Umbilical cord (tissue), 2 donors: ENCODE measurements around the gene KIAA1958. TPM values are rescaled to one million over a fixed set of nuclear protein-coding genes. Genes with fewer than 3 reads are reported as not detected.

Source experiments
- DNase-seq: peaks from one replicate; pipeline ENCODE4 v3.0.0-alpha.2; 2015; ENCODE audit warnings: low spot score
- total RNA-seq: library from RNA; depleted of rRNA; stranded (reverse); fragments of >200 nt; gene quantifications from one replicate; pipeline ENCODE4 v1.2.3, GENCODE V29; 2014; ENCODE audit warnings: low replicate concordance; ENCODE audit not compliant: insufficient read depth

KIAA1958 gene
- total RNA-seq, 1 donor from 2014 or later, result 2.6 TPM

- no peak for DNase-seq
Observed at GRCh38 chr9:112529316-112529715, 42.7 kb downstream of the KIAA1958 start.

- no peak for DNase-seq
Observed at GRCh38 chr9:112530751-112531205, 44.2 kb downstream of the KIAA1958 start.

DNA sequence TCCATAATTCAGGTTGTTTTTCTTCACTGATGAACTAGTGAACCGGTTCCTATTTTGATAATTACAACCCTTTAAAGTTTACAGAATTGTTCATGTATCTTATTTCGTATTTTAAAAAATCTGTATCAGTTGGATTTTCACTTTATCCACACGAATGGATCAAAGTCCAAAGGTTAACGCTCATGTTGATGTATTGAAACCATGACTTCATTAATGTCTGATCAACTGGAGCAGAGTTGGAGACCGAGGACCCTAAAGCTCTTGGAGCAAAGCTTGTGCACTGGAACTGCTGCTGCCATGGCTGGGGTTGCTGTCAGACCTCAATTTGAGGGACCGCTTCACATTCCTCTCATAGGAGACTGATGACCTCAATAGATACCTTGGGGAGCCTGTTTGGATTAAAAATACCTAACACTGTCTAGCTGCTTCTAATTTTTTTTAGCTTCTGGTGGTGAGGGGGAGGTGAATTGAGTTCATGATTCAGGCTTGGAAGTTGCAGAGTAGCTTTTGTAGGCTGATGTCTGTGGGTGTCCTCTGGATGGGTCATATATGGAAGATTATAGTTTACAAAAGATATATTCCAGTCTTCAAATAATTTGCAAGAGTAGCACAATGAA is 45.1 kb downstream of the KIAA1958 start:
- DNase-seq, result no peak

DNA sequence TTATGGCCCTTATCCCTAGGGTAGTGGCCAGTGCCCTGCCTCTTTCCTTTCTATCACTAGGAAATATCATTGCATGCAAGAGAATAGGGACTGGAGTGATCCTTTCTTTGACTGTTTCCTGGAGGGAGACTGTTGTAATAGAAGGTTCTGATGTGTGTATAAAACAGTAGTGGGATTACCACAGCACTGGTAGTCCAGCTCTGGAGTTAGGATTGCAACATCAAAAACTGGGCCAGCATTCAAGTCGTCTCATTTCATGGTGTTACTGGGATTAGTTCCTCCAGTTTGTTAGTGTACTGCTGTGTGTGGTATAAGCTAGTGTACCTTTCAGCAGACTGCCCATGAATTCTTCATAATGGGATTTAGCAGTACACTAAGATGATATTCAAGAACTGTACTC is 45.8 kb downstream of the KIAA1958 start:
- peak; percentile 32 for DNase-seq

- DNase-seq, result no peak
Observed at GRCh38 chr9:112533660-112534059, 47.0 kb downstream of the KIAA1958 start.

GRCh38 chr9:112535301-112535700 is 48.7 kb downstream of the KIAA1958 start:
- peak; percentile 54 for DNase-seq

DNA sequence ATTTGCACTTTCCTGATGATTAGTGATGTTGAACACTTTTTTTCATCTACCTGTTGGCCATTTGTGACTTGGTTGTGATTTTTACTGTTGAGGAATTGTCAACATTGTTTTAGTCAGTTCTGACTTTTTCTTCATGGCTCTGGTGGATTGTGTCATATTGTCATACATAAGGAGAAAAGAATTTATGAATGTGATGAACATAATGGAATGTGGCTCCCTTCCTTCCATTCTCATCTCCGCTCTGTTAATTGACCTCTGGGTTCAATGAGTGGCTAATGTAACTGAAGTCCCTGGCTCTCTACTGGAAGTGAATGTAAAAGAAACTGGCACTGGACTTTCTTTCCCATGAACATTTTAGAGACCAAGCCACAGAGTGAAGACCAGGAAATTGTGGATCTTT is 49.2 kb downstream of the KIAA1958 start:
- no peak for DNase-seq

DNA sequence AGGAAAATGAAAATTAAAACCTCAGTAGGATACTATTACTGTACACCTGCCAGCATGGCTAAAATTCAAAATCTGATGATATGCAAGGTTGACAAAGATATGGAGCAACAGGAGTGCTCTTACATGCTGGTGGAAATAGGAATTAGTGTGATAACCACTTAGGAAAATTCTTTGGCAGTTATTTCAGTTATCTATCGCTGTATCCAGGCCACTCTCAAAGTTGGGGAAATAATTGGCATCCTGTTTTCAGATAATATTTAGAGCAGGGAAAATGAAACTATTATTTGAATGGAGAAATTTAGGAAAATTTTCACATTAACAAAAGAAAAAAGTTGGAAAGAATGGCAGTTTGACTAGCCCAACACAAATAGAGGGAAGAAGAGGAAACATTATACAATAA is 50.9 kb downstream of the KIAA1958 start:
- no peak for DNase-seq

GRCh38 chr9:112540800-112541199 is 54.2 kb downstream of the KIAA1958 start:
- DNase-seq, result no peak

GRCh38 chr9:112541685-112542084 is 55.1 kb downstream of the KIAA1958 start:
- DNase-seq, result peak; percentile 28

GRCh38 chr9:112542593-112543292 is 56.1 kb downstream of the KIAA1958 start:
- no peak for DNase-seq

- DNase-seq, result no peak
Observed at GRCh38 chr9:112544477-112544876, 57.9 kb downstream of the KIAA1958 start.

GRCh38 chr9:112545237-112545636 is 58.6 kb downstream of the KIAA1958 start:
- DNase-seq, result no peak

DNA sequence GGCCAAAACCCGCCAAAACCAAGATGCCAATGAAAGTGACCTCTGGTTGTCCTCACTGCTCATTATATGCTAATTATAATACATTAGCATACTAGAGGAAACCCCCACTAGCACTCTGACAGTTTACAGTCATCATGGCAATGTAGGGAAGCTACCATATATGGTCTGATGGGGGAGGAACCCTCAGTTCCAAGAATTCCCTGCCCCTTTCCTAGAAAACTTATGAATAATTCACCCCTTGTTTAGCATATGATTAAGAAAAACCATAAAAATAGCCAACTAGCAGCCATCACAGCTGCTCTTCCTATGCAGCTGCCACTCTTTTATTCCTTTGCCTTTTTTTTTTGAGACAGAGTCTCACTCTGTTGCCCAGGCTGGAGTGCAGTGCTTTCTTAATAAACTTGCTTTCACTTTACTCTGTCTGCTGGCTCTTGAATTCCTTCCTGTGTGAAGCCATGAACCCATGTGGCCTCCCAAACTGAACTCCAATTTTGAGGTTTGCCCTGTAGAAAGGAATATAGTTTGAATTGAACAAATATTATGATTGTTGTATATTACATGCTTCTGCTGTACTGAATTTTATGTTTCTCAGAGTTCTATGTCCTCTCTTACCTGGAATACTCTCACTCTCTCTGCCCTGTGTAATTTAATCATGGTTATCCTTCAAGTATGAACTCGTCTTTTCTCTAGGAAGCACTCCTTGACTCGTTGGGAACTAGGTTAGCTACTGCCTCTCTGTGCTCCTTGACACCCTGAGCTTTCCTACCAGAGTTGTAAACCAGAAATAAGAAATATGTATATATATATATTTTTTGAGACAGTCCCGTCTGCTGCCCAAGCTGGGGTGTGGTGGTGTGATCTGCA is 59.8 kb downstream of the KIAA1958 start:
- no peak for DNase-seq

- no peak for DNase-seq
Observed at GRCh38 chr9:112548051-112548440, 61.4 kb downstream of the KIAA1958 start.

GRCh38 chr9:112548836-112549595 is 62.4 kb downstream of the KIAA1958 start:
- DNase-seq, result no peak

- DNase-seq, result no peak
Observed at GRCh38 chr9:112550531-112550930, 63.9 kb downstream of the KIAA1958 start.

- no peak for DNase-seq
Observed at GRCh38 chr9:112551641-112552040, 65.0 kb downstream of the KIAA1958 start.

- DNase-seq, result no peak
Observed at GRCh38 chr9:112552229-112553056, 65.8 kb downstream of the KIAA1958 start.

DNA sequence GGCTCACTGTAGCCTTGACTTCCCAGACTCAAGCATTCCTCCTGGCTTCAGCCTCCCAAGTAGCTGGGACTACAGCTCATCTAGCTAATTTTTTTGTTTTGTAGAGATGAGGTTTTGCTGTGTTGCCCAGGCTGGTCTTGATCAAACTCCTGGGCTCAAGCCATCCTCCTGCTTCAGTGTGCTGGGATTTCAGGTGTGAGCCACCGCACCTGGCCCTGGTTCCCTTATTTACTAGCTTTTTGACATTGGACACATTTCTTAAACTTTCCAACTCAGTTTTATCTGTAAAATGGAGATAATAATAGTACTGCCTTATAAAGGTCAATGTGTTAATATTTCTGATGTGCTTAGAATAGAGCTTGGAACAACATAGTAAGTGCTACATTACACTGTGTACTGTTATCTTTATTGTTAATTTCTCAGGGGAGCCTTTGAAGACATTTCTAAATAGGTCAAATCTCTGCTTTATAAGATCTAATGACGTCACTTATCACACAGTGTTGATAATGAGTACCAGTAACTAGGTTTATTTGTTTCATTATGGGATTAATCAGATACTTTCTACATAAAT is 66.7 kb downstream of the KIAA1958 start:
- no peak for DNase-seq
